Heart left ventricle (tissue), 13 donors: ENCODE results near the gene ARL10.

Experiments
- POLR2A ChIP-seq, 2 donors: fragments of 450-650 bp; IDR thresholded peaks; one replicate each; pipeline ENCODE4 v1.6.1; 2017; ENCODE audit warnings: antibody characterized with exemption in 2 of 2, mild to moderate bottlenecking in 2 of 2, moderate library complexity in 2 of 2
- TF ChIP-seq, protein P1 (sequence below), 12 donors: fragments of 200-600 bp; sonication (generic) in 4 of 12; IDR thresholded peaks; one replicate each; pipeline versions ENCODE4 v1.5.0 to v1.8.0; 2018 to 2022; ENCODE audit warnings: antibody characterized with exemption in 12 of 12, mild to moderate bottlenecking in 5 of 12
- donor health status: ischemic (EF 13 %, LVEDD 7.1; RV severe dilation, severe dysfunction).
- donor health status: DM: no; HTN: yes; CAD: no.
- donor health status: DM: no; HTN: no; CAD: no.
- donor health status: ischemic (EF 25% LVEDD 6.9; RV normal size, moderate dysfunction).
- donor health status: ischemic (EF 25% LVEDD 5.7; RV mildly dilated, moderate dysfunction).
- donor health status: ischemic (EF 35%, LVEDD 5.7; RV mildly dilated, moderate dysfunction).
- donor health status: nonischemic (EF 11% LVEDD 7.7; RV severe dilation, severe dysfunction).
- donor health status: DM: yes; HTN: yes; CAD: no.
- donor health status: PGD.
- donor health status: ischemic (EF 29% LVEDD 5.4; RV normal size, mild dysfunction).
- donor health status: nonischemic (EF 23%, LVEDD 6.1; RV moderate dilation, normal function).

DNA sequence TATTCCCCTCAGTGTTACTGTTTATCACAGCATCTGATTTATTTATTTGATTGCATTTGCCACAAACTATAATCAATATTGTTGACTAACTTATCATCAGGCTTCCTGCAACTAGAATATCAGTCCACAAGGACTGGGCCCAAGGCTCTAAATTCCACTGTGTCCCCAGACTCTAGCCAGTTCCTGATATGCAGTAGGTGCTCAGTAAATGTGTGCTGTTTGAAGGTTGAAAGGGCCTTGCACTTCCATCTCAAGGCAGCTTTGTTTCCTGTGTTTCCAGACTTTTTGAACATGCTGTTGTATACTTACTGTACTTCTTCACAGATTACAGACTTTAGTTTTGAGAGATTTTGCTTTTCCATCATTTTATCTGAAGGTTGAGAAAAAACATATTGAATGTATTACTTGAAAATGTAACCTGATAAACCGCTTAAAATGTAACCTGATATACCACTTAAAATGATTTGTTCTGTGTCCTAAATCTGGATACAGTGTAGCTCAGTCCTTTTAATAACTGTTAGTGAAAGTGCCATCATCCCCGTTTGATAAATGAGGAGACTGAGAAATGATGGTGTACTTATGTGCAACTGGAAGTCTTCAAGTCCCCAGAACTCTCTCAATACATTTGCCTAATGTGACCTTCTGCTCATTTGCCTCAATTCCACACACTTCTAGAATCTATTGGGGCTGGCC, 22.4 kb upstream of the ARL10 start:
- TF ChIP-seq, protein P1, sequence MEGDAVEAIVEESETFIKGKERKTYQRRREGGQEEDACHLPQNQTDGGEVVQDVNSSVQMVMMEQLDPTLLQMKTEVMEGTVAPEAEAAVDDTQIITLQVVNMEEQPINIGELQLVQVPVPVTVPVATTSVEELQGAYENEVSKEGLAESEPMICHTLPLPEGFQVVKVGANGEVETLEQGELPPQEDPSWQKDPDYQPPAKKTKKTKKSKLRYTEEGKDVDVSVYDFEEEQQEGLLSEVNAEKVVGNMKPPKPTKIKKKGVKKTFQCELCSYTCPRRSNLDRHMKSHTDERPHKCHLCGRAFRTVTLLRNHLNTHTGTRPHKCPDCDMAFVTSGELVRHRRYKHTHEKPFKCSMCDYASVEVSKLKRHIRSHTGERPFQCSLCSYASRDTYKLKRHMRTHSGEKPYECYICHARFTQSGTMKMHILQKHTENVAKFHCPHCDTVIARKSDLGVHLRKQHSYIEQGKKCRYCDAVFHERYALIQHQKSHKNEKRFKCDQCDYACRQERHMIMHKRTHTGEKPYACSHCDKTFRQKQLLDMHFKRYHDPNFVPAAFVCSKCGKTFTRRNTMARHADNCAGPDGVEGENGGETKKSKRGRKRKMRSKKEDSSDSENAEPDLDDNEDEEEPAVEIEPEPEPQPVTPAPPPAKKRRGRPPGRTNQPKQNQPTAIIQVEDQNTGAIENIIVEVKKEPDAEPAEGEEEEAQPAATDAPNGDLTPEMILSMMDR (IDR thresholded peaks at IDR 0.05): no peak
- no peak for TF ChIP-seq POLR2A (IDR thresholded peaks at IDR 0.05)
